Aorta (tissue), 5 donors: ENCODE results near the gene PANX1. TPM values are rescaled to one million over a fixed set of nuclear protein-coding genes. Genes with fewer than 3 reads are reported as not detected.

Source experiments
- ATAC-seq: fragments of 200-7000 bp; cut with Tn5 transposase; one replicate; pipeline ENCODE4 v1.9.1; 2022; ENCODE audit warnings: moderate library complexity; ENCODE audit not compliant: low FRiP score
- DNase-seq, 2 donors: peaks; one replicate each; pipeline ENCODE4 v3.0.0-alpha.2; 2020
- H3K27ac ChIP-seq, 2 donors: one replicate each; pipeline ENCODE4 v1.5.1; 2013; ENCODE audit warnings: low read length in 2 of 2, mild to moderate bottlenecking in 2 of 2, moderate library complexity in 2 of 2, control low read depth in 1 of 2, inconsistent platforms in 1 of 2, low read depth in 1 of 2
- H3K27me3 ChIP-seq, 2 donors: one replicate each; pipeline ENCODE4 v1.6.1; 2013; ENCODE audit warnings: control low read depth in 1 of 2, low read length in 1 of 2, mild to moderate bottlenecking in 1 of 2, moderate library complexity in 1 of 2; ENCODE audit not compliant: insufficient read depth in 2 of 2, control insufficient read depth in 1 of 2
- H3K36me3 ChIP-seq, 2 donors: one replicate each; pipeline ENCODE4 v1.6.1; 2013; ENCODE audit warnings: control low read depth in 1 of 2, low read length in 1 of 2, mild to moderate bottlenecking in 1 of 2; ENCODE audit not compliant: insufficient read depth in 2 of 2, control insufficient read depth in 1 of 2
- H3K4me1 ChIP-seq, 2 donors: one replicate each; pipeline ENCODE4 v1.6.1; 2013; ENCODE audit warnings: low read length in 2 of 2, control low read depth in 1 of 2, mild to moderate bottlenecking in 1 of 2, moderate library complexity in 1 of 2; ENCODE audit not compliant: insufficient read depth in 2 of 2, control insufficient read depth in 1 of 2
- H3K4me3 ChIP-seq, 2 donors: one replicate each; pipeline ENCODE4 v1.5.1; 2013; ENCODE audit warnings: low read length in 2 of 2, control low read depth in 1 of 2, mild to moderate bottlenecking in 1 of 2
- H3K9me3 ChIP-seq: one replicate; pipeline ENCODE4 v1.6.1; 2013; ENCODE audit warnings: mild to moderate bottlenecking, low read length; ENCODE audit not compliant: control insufficient read depth
- WGBS, 2 donors: extraction: QIAGEN DNeasy Blood & Tissue Kit; methylation state at CpG; one replicate each; pipeline ENCODE4 v1.1.7; 2013; 5-methylcytosine and 5-hydroxymethylcytosine counted together
- intact Hi-C, 2 donors: fragments of 100-400 bp; cut with DNase I; formaldehyde crosslinking; loops; one replicate each; pipeline versions ENCODE4 v1.14.2 to v1.15.0; 2022
- polyA plus RNA-seq, 2 donors: library from polyadenylated mRNA; stranded (reverse); fragments of 200-250 nt; gene quantifications; one replicate each; pipeline ENCODE4 v1.2.3, GENCODE V29; 2013
- total RNA-seq, 2 donors: library from RNA; stranded (reverse); fragmentation: NEBNext Ultra II Directional; extraction: Animal tissue kit (Norgen Biotek cat#: 25700); gene quantifications; one replicate each; pipeline ENCODE4 v1.2.1, GENCODE V29; 2021
- donor health status: healthy with polysubstance abuse.
- donor health status: Bipolar disorder and iron deficiency.
- donor health status: DM: no; HTN: no; CAD: no.
- donor health status: DM: no; HTN: no; CAD: no.
- donor health status: DM: yes; HTN: yes; CAD: no.

PANX1 gene
- total and polyA plus RNA-seq, 4 donors: 7.0 to 29.3 (median 16.8) TPM

GRCh38 chr11:94120946-94121345 is 7.7 kb upstream of the PANX1 start:
- Histone ChIP-seq H3K27ac (no peak overlapping the region), H3K4me3 (no peak overlapping the region), H3K36me3 (no peaks in the 10 kb centered on the region), H3K4me1 (peaks cover 0 to 5% of the 10 kb centered on the region in 2 donors), H3K27me3 (no peaks in the 10 kb centered on the region), H3K9me3 (no peaks in the 10 kb centered on the region)
- no peak for ATAC-seq
- 94% methylated on average over 6 of the region's 6 CpGs for WGBS, 2 donors
- DNase-seq: no peak
- intact Hi-C loops: no loop called here

- WGBS, 2 donors: 91 to 95% methylated on average over 8 of the region's 8 CpGs
- ATAC-seq (no peak), DNase-seq (no peak)
- no peaks in the 10 kb centered on the region for H3K9me3 ChIP-seq
- no peak overlapping the region for H3K27ac ChIP-seq
- H3K27me3 ChIP-seq: no peaks in the 10 kb centered on the region
- no peak overlapping the region for H3K4me3 ChIP-seq
- intact Hi-C loops: no loop called here
- no peaks in the 10 kb centered on the region for H3K36me3 ChIP-seq
- H3K4me1 ChIP-seq: peaks cover 0 to 3% of the 10 kb centered on the region in 2 donors
These were observed 3.1 kb upstream of the PANX1 start for GRCh38 chr11:94125407-94126115.

GRCh38 chr11:94127638-94128037 is 1.0 kb upstream of the PANX1 start:
- intact Hi-C loops: loop anchor here in 1 of 2 donors (2.0 kb wide), 1 partner anchor 25 kb away; no protein-coding TSS in a partner anchor
- Histone ChIP-seq H3K27me3 (no peaks in the 10 kb centered on the region), H3K9me3 (no peaks in the 10 kb centered on the region), H3K27ac (peak overlapping the region in 1 of 2 donors; percentile 5), H3K4me3 (peak overlapping the region in 1 of 2 donors; percentile 85), H3K4me1 (peaks cover 6 to 10% of the 10 kb centered on the region in 2 donors), H3K36me3 (no peaks in the 10 kb centered on the region)
- DNase-seq (no peak), ATAC-seq (no peak)

- Histone ChIP-seq H3K36me3 (no peaks in the 10 kb centered on the region), H3K27ac (peak overlapping the region; percentile 12 to 97), H3K4me1 (peaks cover 6 to 10% of the 10 kb centered on the region in 2 donors), H3K27me3 (no peaks in the 10 kb centered on the region), H3K9me3 (no peaks in the 10 kb centered on the region), H3K4me3 (peak overlapping the region; percentile 82 to 85)
- ATAC-seq (peak; percentile 53), DNase-seq (peak in 1 of 2 donors; percentile 77)
- 0 to 1% methylated on average over 23 of the region's 23 CpGs for WGBS, 2 donors
- intact Hi-C loops: loop anchor here in 1 of 2 donors (2.0 kb wide), 1 partner anchor 24 kb away; no protein-coding TSS in a partner anchor
These were observed 323 bp upstream of the PANX1 start for GRCh38 chr11:94128291-94128745.

GRCh38 chr11:94129512-94130297 is 1.1 kb downstream of the PANX1 start:
- H3K27ac ChIP-seq: peak overlapping the region; percentile 94 to 97

GRCh38 chr11:94130298-94131046 is 1.8 kb downstream of the PANX1 start:
- DNase-seq (peak in 1 of 2 donors; percentile 58), ATAC-seq (peak; percentile 51)
- 35 to 43% methylated on average over 7 of the region's 7 CpGs for WGBS, 2 donors
- Histone ChIP-seq H3K27ac (peak overlapping the region; percentile 94 to 97), H3K36me3 (no peaks in the 10 kb centered on the region), H3K27me3 (no peaks in the 10 kb centered on the region), H3K4me1 (peaks cover 6 to 15% of the 10 kb centered on the region in 2 donors), H3K9me3 (no peaks in the 10 kb centered on the region), H3K4me3 (peak overlapping the region in 1 of 2 donors; percentile 85)
- intact Hi-C loops: no loop called here

More at GRCh38 chr11:94129512-94130297, 1.1 kb downstream of the PANX1 start:
- Histone ChIP-seq H3K36me3 (no peaks in the 10 kb centered on the region), H3K9me3 (no peaks in the 10 kb centered on the region), H3K27me3 (no peaks in the 10 kb centered on the region), H3K4me3 (peak overlapping the region; percentile 82 to 85), H3K4me1 (peaks cover 6 to 15% of the 10 kb centered on the region in 2 donors)
- no peak for DNase-seq
- WGBS, 2 donors: 4 to 6% methylated on average over 20 of the region's 20 CpGs
- intact Hi-C loops: loop anchor here in 1 of 2 donors (2.0 kb wide), 1 partner anchor 23 kb away; no protein-coding TSS in a partner anchor
- ATAC-seq: no peak

GRCh38 chr11:94131047-94131717 is 2.5 kb downstream of the PANX1 start:
- Histone ChIP-seq H3K9me3 (no peaks in the 10 kb centered on the region), H3K4me1 (peaks cover 6 to 12% of the 10 kb centered on the region in 2 donors), H3K36me3 (no peaks in the 10 kb centered on the region), H3K27ac (peak overlapping the region; percentile 93 to 94), H3K4me3 (no peak overlapping the region), H3K27me3 (no peaks in the 10 kb centered on the region)
- intact Hi-C loops: no loop called here
- ATAC-seq (no peak), DNase-seq (no peak)
- WGBS, 2 donors: 52 to 59% methylated on average over 3 of the region's 3 CpGs

- ATAC-seq (no peak), DNase-seq (peak in 1 of 2 donors; percentile 46)
- intact Hi-C loops: no loop called here
- no peaks in the 10 kb centered on the region for H3K9me3 ChIP-seq
- H3K27ac ChIP-seq: peak overlapping the region; percentile 56 to 94
- H3K4me3 ChIP-seq: no peak overlapping the region
- H3K27me3 ChIP-seq: no peaks in the 10 kb centered on the region
- no peaks in the 10 kb centered on the region for H3K36me3 ChIP-seq
- H3K4me1 ChIP-seq: peaks cover 6 to 12% of the 10 kb centered on the region in 2 donors
- WGBS, 2 donors: 1 to 4% methylated on average over 1 of the region's 1 CpG
These were observed 3.1 kb downstream of the PANX1 start for GRCh38 chr11:94131718-94132115.
